Activated B cell treated with CpG ODN at 0.5 μM for 24 hours (primary cell): ENCODE data around the gene NHS. TPM values are rescaled to one million over a fixed set of nuclear protein-coding genes. Genes with fewer than 3 reads are reported as not detected.

Experiments
- ATAC-seq: fragments of 200-7000 bp; cut with Tn5 transposase; one replicate; pipeline ENCODE4 v1.10.0; 2021; ENCODE audit warnings: low read depth, mild to moderate bottlenecking, moderate library complexity
- CTCF ChIA-PET: fragments of 350-600 bp; sonication (Branson Sonifier 250); formaldehyde crosslinking; loops from one replicate; lab custom pipeline; 2021; ENCODE audit warnings: antibody characterized with exemption; lab: Charles Lee
- POLR2A ChIA-PET: fragments of 350-600 bp; sonication (Branson Sonifier 250); formaldehyde crosslinking; loops from one replicate; lab custom pipeline; 2021; ENCODE audit warnings: antibody characterized with exemption; lab: Charles Lee
- DNase-seq: peaks from one replicate; pipeline ENCODE4 v3.0.0; 2022
- H3K27ac Mint-ChIP-seq: one replicate; pipeline ENCODE4 v1.8.0; 2020; ENCODE audit warnings: mixed read lengths
- H3K27me3 Mint-ChIP-seq: one replicate; pipeline ENCODE4 v1.8.0; 2021; ENCODE audit warnings: mixed read lengths
- H3K36me3 Mint-ChIP-seq: one replicate; pipeline ENCODE4 v1.8.0; 2021; ENCODE audit warnings: low read depth, mixed read lengths
- H3K4me1 Mint-ChIP-seq: one replicate; pipeline ENCODE4 v1.8.0; 2021; ENCODE audit warnings: mixed read lengths
- H3K4me3 Mint-ChIP-seq: one replicate; pipeline ENCODE4 v1.8.0; 2020; ENCODE audit warnings: mild to moderate bottlenecking, mixed read lengths
- H3K9me3 Mint-ChIP-seq: one replicate; pipeline ENCODE4 v1.8.0; 2020; ENCODE audit warnings: mixed read lengths
- CTCF ChIP-seq: fragments of 200-600 bp; IDR thresholded peaks from one replicate; pipeline ENCODE4 v1.8.0; 2022; ENCODE audit warnings: antibody characterized with exemption, mild to moderate bottlenecking
- intact Hi-C: fragments of 100-400 bp; cut with micrococcal nuclease; formaldehyde crosslinking; loops from one replicate; pipeline ENCODE4 v1.15.1; 2024
- total RNA-seq: library from RNA; stranded (reverse); gene quantifications from 2 replicates; pipeline ENCODE4 v1.2.3, GENCODE V29; 2022

Gene NHS
- total RNA-seq, 1 donor from 2014 or later = not detected

- no peak for DNase-seq
Measured at GRCh38 chrX:17411205-17411604, 36.2 kb downstream of the NHS start.

GRCh38 chrX:17412692-17413091 is 37.7 kb downstream of the NHS start:
- ATAC-seq (no peak), DNase-seq (no peak)
- TF ChIP-seq CTCF = no peak
- Mint-ChIP-seq H3K27me3 (no peaks in the 10 kb centered on the region), H3K4me1 (no peaks in the 10 kb centered on the region), H3K27ac (no peak overlapping the region), H3K9me3 (no peaks in the 10 kb centered on the region), H3K4me3 (no peak overlapping the region), H3K36me3 (no peaks in the 10 kb centered on the region)
- POLR2A ChIA-PET = no interaction called here
- CTCF ChIA-PET = no interaction called here
- intact Hi-C loops = no loop called here

More at GRCh38 chrX:17411205-17411604, 36.2 kb downstream of the NHS start:
- Mint-ChIP-seq H3K27me3 (no peaks in the 10 kb centered on the region), H3K4me3 (no peak overlapping the region), H3K27ac (no peak overlapping the region), H3K4me1 (no peaks in the 10 kb centered on the region), H3K36me3 (no peaks in the 10 kb centered on the region), H3K9me3 (no peaks in the 10 kb centered on the region)
- intact Hi-C loops = no loop called here
- CTCF ChIA-PET = no interaction called here
- TF ChIP-seq CTCF = no peak
- POLR2A ChIA-PET = no interaction called here
- no peak for ATAC-seq

GRCh38 chrX:17413228-17413627 is 38.2 kb downstream of the NHS start:
- Mint-ChIP-seq H3K27ac (no peak overlapping the region), H3K36me3 (no peaks in the 10 kb centered on the region), H3K4me1 (no peaks in the 10 kb centered on the region), H3K9me3 (no peaks in the 10 kb centered on the region), H3K27me3 (no peaks in the 10 kb centered on the region), H3K4me3 (no peak overlapping the region)
- ATAC-seq (no peak), DNase-seq (no peak)
- ChIA-PET POLR2A (no interaction called here), CTCF (no interaction called here)
- TF ChIP-seq CTCF = no peak
- intact Hi-C loops = no loop called here

- no peak overlapping the region for H3K27ac Mint-ChIP-seq
- ATAC-seq (no peak), DNase-seq (no peak)
- no peak overlapping the region for H3K4me3 Mint-ChIP-seq
- intact Hi-C loops = no loop called here
- H3K9me3 Mint-ChIP-seq = no peaks in the 10 kb centered on the region
- TF ChIP-seq CTCF = no peak
- H3K36me3 Mint-ChIP-seq = no peaks in the 10 kb centered on the region
- no peaks in the 10 kb centered on the region for H3K4me1 Mint-ChIP-seq
- ChIA-PET CTCF (no interaction called here), POLR2A (no interaction called here)
- no peaks in the 10 kb centered on the region for H3K27me3 Mint-ChIP-seq
Measured at GRCh38 chrX:17414027-17414658, 39.1 kb downstream of the NHS start.

- intact Hi-C loops = no loop called here
- no peak for ATAC-seq
- no peak overlapping the region for H3K4me3 Mint-ChIP-seq
- no peak for TF ChIP-seq CTCF
- no peak overlapping the region for H3K27ac Mint-ChIP-seq
- POLR2A ChIA-PET = no interaction called here
- no peaks in the 10 kb centered on the region for H3K4me1 Mint-ChIP-seq
- CTCF ChIA-PET = no interaction called here
- DNase-seq = no peak
- no peaks in the 10 kb centered on the region for H3K9me3 Mint-ChIP-seq
- H3K27me3 Mint-ChIP-seq = no peaks in the 10 kb centered on the region
- H3K36me3 Mint-ChIP-seq = no peaks in the 10 kb centered on the region
Measured at GRCh38 chrX:17414839-17415238, 39.8 kb downstream of the NHS start.
